Muscle layer of colon (tissue), 2 donors: ENCODE data around the gene AIP.

ENCODE experiments used
- H3K27ac ChIP-seq: one replicate; pipeline ENCODE4 v1.7.0; 2013; ENCODE audit warnings: low read depth, mild to moderate bottlenecking, low read length, moderate library complexity
- H3K27me3 ChIP-seq, 2 donors: one replicate each; pipeline ENCODE4 v1.7.0; 2013; ENCODE audit warnings: low read length in 2 of 2, mild to moderate bottlenecking in 2 of 2; ENCODE audit not compliant: insufficient read depth in 2 of 2, control insufficient read depth in 1 of 2
- H3K36me3 ChIP-seq: one replicate; pipeline ENCODE4 v1.7.0; 2013; ENCODE audit warnings: mild to moderate bottlenecking, low read length; ENCODE audit not compliant: insufficient read depth
- H3K4me1 ChIP-seq: one replicate; pipeline ENCODE4 v1.7.0; 2013; ENCODE audit warnings: mild to moderate bottlenecking, low read length; ENCODE audit not compliant: insufficient read depth
- H3K4me3 ChIP-seq, 2 donors: one replicate each; pipeline ENCODE4 v1.7.0; 2013; ENCODE audit warnings: low read length in 2 of 2, low read depth in 1 of 2, mild to moderate bottlenecking in 1 of 2, moderate library complexity in 1 of 2
- H3K9ac ChIP-seq: one replicate; pipeline ENCODE4 v1.7.0; 2013; ENCODE audit warnings: low read length
- H3K9me3 ChIP-seq: one replicate; pipeline ENCODE4 v1.7.0; 2013; ENCODE audit warnings: mild to moderate bottlenecking, low read length
- donor health status: abdominal sarcoma.
- donor health status: Adenocarcinoma of cecum.

AIP gene

DNA sequence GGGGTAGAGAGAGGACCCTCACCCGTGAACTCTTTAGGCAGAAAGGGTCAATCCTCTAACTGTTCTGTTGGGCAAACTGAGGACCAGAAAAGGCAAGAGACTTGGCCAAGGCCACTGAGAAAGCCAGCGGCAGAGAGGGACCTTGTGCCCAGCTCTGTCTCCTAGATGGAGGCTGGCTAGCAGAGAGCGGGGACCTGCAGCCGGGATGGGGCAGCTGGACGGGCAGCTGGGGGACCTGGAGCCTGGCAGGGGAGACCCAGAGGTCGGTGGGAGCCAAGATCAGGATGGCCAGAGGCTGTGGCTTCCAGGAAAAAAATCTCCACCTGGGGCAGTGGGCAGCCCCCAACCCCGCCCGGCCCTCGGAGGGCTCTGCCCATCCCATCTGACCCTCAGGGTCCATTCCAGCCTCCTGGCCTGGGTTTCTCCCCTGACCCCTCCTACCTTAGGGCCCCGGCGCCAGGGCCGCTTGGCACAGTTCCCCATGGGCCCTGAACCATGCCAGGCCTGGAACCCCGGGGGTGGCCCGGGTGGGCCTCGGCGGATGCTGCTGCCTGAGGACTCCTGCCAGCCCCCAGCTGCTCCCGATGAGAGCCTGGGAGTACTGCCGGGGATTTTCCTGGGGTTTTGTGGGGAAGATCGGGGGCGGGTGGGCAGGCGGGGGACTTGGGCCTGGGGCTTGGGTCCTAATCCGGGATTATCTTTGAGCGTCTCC is 40.2 kb downstream of the AIP start, which contains the start of gene CABP2:
Gene CABP2, minus strand, starts transcription at position 603 of the 712 bp plus-strand sequence. Its CDS starts 120 bp downstream, at position 483.
- no peak within 1 kb of the TSS for H3K9ac ChIP-seq
- no peak within 1 kb of the TSS for H3K27ac ChIP-seq
- H3K4me3 ChIP-seq, result no peak within 1 kb of the TSS
- peaks cover 0 to 7% of the 10 kb centered on the region in 2 donors for H3K27me3 ChIP-seq
- no peaks in the 10 kb centered on the region for H3K4me1 ChIP-seq
- no peaks in the 10 kb centered on the region for H3K9me3 ChIP-seq
- H3K36me3 ChIP-seq, result no peaks in the 10 kb centered on the region

DNA sequence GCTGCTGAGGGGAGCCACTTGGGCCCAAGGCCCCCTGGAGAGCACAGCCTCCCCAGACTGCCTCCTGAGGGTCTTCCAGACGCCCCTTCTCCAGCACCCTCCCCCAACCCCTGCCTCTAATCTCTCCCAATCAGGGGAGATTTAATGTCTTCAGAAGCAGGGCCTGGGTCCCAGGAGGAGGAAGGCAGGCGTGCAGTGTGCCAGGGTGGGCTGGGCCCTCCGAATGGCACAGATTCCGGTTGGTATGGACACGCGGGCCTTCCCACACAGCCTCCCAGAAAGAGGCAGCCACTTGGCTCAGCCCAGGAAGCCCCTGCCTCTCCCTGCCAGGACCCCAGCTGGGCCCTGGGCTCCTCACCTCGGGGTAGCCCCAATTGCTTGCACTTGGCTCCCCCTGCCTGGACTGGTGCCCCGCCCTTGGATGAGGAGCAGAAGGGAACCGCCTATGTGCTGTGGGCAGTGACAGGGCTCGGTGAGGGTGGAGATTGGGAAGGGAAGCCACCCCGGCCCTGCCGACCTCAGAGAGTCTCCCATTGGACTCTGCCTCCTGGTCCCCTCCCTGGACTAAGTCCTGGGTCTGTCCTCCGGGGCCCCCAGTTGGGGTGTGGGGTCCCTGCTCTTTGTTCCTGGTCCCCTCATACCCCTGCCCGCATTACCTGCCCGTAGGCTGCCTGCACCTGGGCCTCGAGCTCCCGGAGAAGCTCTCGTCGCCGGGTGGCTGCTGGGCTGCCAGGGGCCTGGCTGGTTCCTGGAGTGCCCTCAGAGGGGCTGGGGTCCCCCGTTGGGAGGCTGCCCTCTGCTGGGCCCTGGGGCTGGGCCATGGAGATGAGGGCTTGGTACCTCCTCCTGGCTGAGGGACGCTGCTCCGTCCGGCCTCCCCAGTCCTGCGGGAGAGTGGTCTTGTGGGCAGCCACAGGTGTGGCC is 41.0 kb downstream of the AIP start:
- Histone ChIP-seq H3K27ac (no peak overlapping the region), H3K4me1 (no peaks in the 10 kb centered on the region), H3K9ac (no peak overlapping the region), H3K4me3 (no peak overlapping the region), H3K36me3 (no peaks in the 10 kb centered on the region), H3K9me3 (no peaks in the 10 kb centered on the region), H3K27me3 (peaks cover 0 to 7% of the 10 kb centered on the region in 2 donors)

DNA sequence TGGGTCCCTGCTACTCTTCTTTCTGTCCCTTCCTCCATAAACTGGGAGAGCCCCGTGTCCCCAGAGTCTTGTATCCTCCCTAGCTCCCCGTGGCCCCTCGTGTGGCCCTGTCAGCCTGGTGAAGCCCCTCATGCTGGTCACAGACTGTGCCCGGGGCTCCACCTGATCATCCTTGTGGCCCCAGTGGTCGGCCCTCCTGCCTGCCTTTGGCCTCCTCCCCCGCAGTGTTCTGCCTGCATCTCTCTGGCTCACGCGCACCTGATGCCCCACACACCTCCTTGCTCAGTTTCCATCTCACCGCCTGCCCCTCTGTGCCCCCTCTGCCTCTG is 41.6 kb downstream of the AIP start:
- Histone ChIP-seq H3K4me3 (no peak overlapping the region), H3K27ac (no peak overlapping the region), H3K9ac (no peak overlapping the region), H3K27me3 (peaks cover 0 to 7% of the 10 kb centered on the region in 2 donors), H3K4me1 (no peaks in the 10 kb centered on the region), H3K36me3 (no peaks in the 10 kb centered on the region), H3K9me3 (no peaks in the 10 kb centered on the region)

DNA sequence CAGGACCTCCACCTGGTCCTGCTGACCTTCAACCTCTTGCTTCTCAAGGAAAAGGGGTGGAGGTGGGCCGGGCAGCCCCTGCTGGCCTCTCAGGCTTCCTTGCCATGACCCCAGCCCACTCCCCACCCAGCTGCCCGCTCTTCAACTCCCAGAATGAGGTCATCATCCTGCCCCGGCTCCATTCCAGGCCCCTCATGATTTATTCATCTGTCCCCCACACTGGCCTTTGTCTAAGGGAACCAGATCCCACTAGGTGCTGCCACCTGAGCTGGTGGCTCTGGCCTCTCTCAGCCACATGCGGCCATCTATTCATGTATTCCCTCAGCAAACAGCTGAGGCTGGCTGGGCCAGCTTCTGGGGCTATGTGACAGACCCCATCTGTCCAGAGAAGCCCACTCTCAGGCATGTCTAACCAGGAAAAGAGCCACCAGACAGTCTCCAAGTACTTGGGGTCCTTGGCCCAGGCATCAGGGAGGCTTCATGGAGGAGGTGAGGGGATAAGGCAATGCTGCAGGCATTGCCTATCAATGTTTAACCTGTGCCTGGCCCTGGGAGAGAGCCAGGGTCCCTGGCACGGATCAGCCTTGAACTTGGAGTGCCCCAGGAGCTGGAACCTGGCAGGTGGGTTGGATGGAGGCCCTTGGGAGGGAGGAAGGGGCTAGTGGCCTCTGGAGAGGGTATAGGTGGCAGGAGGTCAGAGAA is 42.6 kb downstream of the AIP start:
- Histone ChIP-seq H3K4me3 (no peak overlapping the region), H3K4me1 (no peaks in the 10 kb centered on the region), H3K36me3 (no peaks in the 10 kb centered on the region), H3K9me3 (no peaks in the 10 kb centered on the region), H3K27ac (no peak overlapping the region), H3K27me3 (peaks cover 0 to 7% of the 10 kb centered on the region in 2 donors), H3K9ac (no peak overlapping the region)

DNA sequence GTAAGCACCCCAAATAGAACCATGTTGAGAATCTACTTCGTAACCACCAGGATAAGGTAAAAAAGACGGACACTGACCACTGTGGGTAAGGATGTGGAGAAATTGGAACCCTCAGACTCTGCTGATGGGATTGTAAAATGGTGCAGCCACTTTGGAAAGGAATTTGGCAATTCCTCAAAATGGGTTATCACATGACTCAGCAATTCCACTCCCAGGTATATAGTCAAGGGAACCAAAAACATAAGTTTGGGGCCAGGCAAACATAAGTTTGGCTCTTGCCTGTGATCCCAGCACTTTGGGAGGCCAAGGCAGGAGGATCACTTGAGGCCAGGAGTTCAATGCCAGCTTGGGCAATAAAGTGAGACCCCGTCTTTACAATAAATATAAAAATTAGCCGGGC is 45.5 kb downstream of the AIP start:
- Histone ChIP-seq H3K9ac (no peak overlapping the region), H3K4me3 (no peak overlapping the region), H3K4me1 (no peaks in the 10 kb centered on the region), H3K27ac (no peak overlapping the region), H3K9me3 (no peaks in the 10 kb centered on the region), H3K27me3 (peaks cover 0 to 7% of the 10 kb centered on the region in 2 donors), H3K36me3 (no peaks in the 10 kb centered on the region)

DNA sequence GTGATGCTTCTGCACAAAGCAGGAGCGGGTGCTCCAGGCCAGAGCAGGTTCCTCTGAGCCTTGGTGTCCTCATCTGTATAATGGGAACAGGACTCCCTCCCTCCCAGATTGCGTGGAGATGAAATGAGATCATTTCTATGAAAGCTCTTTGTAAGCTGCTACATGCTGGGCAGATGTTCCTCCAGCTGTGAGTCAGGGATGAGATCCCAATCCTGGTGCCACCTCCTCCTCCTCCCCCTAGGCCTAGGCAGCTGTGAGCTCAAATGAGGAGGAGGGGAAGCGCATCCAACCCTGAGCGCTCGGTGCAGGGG is 47.4 kb downstream of the AIP start:
- Histone ChIP-seq H3K4me1 (no peaks in the 10 kb centered on the region), H3K4me3 (no peak overlapping the region), H3K9me3 (no peaks in the 10 kb centered on the region), H3K36me3 (no peaks in the 10 kb centered on the region), H3K27me3 (peaks cover 0 to 3% of the 10 kb centered on the region in 2 donors), H3K9ac (no peak overlapping the region), H3K27ac (no peak overlapping the region)

DNA sequence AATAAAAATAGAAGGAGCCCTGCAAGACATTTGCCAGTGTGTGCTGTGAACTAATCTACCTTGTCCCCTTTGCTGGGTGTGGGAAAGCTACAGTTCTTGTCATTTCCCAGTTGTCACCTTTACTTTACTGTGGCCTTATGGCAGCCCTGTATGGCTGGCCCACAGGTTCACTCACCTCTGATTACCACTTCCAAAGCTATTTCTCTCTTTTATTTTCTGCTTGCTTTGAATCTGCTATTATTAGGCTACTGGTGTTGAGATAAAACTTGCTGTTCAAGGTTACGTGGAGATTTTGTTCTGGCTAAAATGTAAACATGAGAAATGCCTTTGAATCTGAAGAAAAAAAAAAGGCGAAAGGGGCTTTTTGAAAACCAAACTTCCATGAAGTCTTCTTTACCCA is 50.1 kb downstream of the AIP start:
- no peaks in the 10 kb centered on the region for H3K27me3 ChIP-seq
- no peak overlapping the region for H3K27ac ChIP-seq
- no peak overlapping the region for H3K9ac ChIP-seq
- no peaks in the 10 kb centered on the region for H3K4me1 ChIP-seq
- H3K9me3 ChIP-seq, result no peaks in the 10 kb centered on the region
- H3K36me3 ChIP-seq, result no peaks in the 10 kb centered on the region
- no peak overlapping the region for H3K4me3 ChIP-seq

DNA sequence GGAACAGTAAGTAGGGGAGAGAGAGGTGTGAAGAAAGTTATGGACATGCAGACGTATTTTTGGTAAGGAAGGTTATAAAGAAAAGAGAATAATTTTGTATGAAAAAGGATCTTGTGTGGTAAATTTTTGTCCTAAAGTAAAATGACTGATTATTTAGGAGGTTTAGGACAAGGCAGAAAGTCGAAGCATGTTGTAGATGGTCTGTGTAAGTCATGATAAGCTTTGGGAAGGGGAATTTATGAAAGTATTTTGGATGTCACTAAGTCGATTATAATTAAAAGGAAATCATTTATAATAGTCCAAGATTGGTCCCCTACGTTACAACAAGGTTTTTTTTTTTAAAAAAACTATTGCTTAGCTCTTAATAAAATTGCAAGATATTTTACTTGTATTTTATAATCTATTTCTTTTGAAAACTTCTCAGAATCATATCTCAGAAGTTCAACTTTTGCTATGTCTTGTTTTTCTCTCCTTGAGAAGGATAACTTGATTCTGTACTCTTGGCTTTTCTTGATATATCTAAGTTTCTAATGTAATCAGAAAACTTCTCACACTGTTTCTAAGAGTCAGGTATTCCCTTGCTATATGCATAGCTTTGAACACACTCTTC is 51.3 kb downstream of the AIP start:
- Histone ChIP-seq H3K4me1 (no peaks in the 10 kb centered on the region), H3K27ac (no peak overlapping the region), H3K9ac (no peak overlapping the region), H3K9me3 (no peaks in the 10 kb centered on the region), H3K36me3 (no peaks in the 10 kb centered on the region), H3K4me3 (no peak overlapping the region), H3K27me3 (no peaks in the 10 kb centered on the region)

DNA sequence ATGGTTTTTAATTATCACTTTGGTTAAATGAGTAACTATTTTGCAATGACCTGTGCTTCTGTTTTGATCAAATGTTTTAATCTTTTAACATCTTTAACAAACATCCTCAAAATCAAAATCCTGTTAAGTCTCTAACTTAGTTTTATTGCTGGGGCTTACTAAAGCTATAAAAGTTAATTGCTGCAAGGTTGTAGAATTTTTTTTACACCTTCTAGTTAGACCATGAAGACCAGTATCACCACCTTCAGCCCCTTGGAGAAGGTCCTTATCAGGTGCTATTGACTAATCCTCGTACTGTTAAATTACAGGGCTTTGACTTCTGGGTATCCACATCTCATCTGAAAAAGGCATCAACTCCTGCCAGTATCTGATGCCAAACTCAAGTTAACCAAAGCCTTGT is 52.7 kb downstream of the AIP start:
- no peaks in the 10 kb centered on the region for H3K9me3 ChIP-seq
- H3K9ac ChIP-seq, result no peak overlapping the region
- H3K4me1 ChIP-seq, result no peaks in the 10 kb centered on the region
- no peak overlapping the region for H3K4me3 ChIP-seq
- no peak overlapping the region for H3K27ac ChIP-seq
- no peaks in the 10 kb centered on the region for H3K36me3 ChIP-seq
- no peaks in the 10 kb centered on the region for H3K27me3 ChIP-seq

DNA sequence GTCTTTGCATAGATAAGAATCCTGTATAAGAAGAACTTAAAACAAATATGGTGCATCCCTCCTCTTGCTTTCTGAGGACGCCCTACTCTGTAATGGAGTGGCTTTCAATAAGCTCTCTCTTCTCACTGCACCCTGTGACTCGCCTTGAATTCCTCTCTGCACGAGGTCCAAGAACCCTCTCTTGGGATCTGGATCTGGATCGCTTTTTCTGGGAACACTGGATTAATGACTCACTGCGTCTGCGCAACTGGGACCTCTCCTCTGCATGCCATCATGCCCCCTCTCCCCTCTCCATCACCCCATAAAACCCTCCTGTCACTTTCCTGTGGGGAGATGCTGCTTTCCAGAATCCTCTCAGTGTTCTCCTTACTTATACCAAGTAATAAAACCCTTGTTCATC is 55.5 kb downstream of the AIP start:
- H3K4me1 ChIP-seq, result no peaks in the 10 kb centered on the region
- no peak overlapping the region for H3K27ac ChIP-seq
- no peak overlapping the region for H3K9ac ChIP-seq
- H3K9me3 ChIP-seq, result no peaks in the 10 kb centered on the region
- H3K36me3 ChIP-seq, result no peaks in the 10 kb centered on the region
- no peak overlapping the region for H3K4me3 ChIP-seq
- H3K27me3 ChIP-seq, result no peaks in the 10 kb centered on the region

DNA sequence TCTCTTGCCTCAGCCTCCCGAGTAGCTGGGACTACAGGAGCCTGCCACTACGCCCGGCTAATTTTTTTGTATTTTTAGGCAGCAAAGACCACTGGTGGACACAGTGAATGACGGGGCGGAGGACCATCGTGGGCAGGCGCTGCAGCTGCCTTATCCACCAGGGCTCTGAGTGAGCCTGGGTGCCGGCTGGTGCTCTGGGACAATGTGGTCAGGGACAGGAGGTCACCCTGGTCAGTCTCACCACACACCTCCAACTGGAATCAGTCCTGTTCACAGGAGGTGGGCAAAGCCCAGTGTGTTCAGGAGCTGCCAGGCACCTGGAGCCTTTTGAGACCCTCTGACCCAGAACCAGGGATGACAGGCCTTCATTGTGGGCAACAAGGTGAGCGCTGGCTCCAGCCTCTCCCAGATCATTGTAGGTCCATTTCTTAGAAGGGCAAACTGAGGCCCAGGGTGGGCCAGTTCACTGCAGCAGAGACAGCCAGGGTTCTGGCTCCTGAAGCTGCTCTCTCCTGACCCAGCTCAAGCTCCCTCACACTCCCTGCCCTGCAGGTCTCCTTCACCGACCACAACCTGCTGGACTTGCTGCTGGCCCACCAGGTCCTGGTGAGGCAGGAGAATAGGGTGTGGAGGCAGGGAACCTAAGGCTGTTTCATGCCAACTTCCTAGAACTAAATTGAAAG is 56.1 kb downstream of the AIP start:
- Histone ChIP-seq H3K27ac (no peak overlapping the region), H3K9me3 (no peaks in the 10 kb centered on the region), H3K9ac (no peak overlapping the region), H3K36me3 (no peaks in the 10 kb centered on the region), H3K4me1 (no peaks in the 10 kb centered on the region), H3K27me3 (no peaks in the 10 kb centered on the region), H3K4me3 (no peak overlapping the region)
